Stimulated activated CD4-positive, alpha-beta T cell treated with anti-CD3 and anti-CD28 coated beads, TNF-alpha, amount 100 ng/mL, for 1 hour (primary cell): Measurements from ENCODE around the gene RIPOR3.
"Not testable (repeated sequence)": the region's sequence is repeated elsewhere in the genome, so short reads cannot be mapped to it uniquely, and the experiment has no call there.

Experiments
- DNase-seq, 3 donors: peaks; one replicate each; pipeline ENCODE4 v3.0.0-alpha.2; 2020; ENCODE audit warnings: low read depth in 3 of 3, low spot score in 1 of 3

The RIPOR3 gene

DNA sequence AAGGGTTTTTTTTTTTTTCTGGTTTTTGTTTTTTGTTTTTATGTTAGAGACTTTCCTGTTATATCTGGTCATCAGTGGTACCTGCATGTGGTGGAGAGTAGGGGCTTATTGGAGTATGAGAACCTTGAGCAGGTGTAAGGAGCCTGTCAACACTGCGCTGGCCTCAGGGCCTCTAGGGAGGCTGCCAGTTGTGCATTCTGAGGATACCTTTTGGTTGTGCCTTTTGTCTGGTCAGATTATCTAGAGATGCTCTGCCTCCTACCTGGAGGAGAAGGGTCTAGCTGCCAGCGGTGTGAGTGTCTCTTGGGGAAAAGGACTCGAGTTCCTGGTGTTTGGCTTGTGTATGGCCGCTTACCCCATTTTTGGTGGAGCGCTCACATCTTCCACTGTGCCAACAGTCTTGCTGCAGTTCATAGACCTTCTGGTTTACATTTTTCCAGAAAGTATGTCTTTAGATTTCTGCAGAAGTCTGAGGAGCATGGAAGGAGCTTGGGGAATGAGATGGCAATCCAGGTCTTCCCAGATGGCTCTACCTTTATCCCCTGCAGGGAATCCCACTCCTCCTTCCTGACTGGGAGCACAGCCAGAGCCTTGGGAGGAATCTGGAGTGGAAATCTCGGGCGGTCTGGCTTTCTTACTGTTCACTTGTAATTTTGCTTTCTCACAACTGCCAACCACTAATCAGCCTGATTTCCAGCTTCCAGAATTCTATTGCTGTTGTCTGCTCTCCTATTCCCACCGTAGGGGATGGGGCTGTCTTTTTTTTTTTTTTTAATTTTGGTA lies 131.3 kb downstream of the RIPOR3 start:
- no peak for DNase-seq

DNA sequence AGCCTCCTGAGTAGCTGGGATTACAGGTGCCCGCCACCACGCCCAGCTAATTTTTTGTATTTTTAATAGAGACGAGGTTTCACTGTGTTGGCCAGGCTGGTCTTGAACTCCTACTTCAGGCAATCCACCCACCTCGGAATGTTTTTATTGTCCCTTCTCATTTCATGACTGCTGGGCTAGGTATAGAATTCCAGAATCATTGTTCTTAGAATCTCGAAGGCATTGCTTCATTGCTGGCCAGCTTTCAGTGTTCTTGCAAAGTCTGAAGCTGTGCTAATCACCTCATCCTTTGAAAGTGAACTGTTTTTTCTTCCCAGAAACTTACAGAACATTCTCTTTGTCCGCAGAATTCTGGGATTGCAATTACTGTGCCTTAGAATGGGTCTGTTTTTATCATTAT lies 132.2 kb downstream of the RIPOR3 start:
- DNase-seq, result no peak

DNA sequence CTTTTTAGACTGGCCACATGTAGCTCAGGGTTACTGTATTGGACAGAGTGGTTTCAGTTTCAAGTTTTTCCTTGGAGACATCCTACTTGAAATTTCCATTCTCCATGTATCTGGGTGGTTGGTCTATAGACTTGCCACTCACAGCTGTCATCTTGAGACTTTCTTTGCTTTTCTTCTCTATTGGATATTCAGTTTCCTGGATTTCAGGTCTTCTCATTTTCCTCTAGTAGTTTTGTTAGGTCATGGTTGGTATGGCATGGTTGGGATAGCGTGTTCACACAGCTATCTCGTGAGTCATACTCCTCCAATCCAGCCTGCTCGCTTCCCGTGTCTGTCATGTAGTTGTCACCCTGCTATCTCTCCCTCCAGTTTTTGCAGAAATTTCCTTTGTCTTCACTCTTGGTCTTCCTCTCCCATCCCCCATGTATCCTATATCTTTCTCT lies 132.8 kb downstream of the RIPOR3 start:
- no peak for DNase-seq

DNA sequence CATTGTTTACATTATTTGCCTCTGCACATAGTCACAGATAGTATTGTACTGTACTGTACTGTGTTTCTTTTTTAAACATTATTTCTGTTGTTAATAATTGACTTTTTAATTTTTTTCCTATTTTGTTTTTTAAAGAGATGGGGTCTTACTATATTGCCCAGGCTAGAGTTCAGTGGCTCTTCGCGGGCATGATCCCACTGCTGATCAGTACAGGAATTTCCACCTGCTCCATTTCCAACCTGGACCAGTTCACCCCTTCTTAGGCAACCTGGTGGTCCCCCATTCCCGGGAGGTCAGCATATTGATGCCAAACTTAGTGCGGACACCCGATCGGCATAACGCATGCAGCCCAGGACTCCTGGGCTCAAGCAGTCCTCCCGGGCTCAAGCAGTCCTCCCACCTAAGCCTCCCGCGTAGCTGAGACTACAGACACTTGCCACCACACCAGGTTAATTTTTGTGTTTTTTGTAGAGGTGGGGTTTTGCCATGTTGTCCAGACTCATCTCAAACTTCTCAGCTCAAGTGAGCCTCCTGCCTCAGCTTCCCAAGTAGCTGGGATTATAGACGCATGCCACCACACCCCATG lies 133.7 kb downstream of the RIPOR3 start:
- DNase-seq, result no peak

DNA sequence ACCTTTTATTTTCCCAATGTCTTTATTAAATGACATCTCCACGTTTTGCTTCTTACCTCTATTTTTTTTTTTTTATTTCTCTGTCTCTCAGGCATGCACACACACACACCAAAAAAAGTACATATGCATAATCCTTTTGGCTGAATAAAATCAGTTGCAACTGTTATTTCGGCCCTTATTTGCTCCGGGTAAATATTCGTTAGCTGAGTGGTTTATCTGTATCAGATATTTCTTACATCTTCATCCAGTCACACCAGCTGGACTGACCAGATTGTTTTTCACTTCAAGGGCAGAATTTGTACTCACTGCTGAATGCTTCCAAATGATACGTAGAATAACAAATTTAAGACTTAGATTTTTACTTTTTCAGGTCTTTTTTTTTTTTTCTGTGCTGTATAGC lies 135.7 kb downstream of the RIPOR3 start:
- DNase-seq, result no peak

DNA sequence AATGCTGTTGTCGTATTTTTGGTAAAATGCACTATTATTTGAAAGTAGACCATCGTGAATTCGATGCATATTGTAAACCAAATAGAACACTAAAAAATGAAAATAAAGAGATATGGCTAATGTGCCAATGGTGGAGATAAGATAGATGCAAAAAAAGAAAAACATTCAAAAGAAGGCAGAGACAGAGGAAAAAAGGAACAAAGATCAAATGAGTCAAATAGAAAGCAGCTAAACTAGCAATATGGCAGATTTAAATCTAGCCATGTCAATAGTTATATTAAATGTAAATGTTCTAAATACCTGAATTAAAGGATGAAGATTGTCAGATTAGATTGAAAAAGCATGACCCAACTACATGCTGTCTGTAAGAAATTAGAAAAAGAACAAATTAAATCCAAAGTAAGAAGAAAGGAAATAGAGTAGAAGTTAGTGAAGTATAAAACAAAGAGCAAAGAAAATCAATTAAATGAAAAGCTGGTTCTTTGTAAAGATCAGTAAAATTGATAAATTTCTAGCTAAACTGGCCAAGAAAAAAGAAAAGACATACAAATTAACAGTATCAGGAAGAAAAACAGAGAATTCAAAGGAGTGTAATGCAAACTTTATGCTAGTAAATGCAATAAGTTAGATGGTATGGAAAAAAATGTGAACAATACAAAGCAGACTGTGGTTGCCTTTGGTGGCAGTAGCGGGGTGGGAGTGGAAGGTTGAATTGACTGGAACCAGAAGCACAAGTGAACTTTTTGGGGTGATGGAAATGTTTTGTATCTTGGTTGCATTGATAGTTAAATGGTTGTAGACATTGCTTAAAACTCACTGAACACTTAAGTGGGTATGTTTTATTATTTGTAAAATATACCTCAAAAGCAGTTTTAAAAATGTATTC lies 136.4 kb downstream of the RIPOR3 start:
- no peak for DNase-seq

DNA sequence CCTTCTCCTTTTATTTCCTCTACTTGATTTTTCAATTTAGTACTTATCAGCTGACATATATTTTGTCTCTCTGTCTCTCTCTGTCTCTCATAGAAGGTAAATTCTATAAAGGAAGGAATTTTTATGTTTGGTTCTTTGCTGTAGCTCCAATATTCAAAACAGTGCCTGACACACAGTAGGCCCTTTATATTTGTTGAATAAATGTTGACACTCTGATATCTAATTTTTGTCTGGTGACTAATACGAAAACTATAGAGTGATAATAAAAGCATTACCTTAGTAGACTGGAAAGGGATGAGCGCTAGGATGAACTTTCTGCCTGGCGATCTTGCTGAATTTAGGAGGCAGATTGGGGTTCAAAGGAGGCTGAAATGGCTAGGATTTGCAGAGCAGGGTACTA lies 138.4 kb downstream of the RIPOR3 start:
- DNase-seq, result no peak

DNA sequence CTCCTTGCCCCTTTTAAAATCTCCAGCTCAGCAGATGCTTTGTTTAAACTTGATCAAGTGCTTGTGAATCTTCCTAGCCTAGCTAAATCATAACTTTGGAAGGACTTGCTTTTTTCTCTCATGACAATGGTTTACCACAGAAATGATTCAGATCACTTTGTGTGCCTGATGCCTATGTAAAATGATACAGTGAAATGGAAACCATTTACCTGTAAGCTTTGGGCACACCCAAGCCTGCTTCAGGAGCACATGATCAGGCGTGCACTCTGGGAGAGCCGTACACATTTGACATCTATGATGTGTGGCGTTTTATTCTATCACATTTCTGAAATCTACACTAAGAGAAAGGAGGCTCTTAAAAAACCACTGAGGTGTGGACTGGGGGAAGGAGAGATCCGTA lies 140.1 kb downstream of the RIPOR3 start:
- DNase-seq, result no peak

DNA sequence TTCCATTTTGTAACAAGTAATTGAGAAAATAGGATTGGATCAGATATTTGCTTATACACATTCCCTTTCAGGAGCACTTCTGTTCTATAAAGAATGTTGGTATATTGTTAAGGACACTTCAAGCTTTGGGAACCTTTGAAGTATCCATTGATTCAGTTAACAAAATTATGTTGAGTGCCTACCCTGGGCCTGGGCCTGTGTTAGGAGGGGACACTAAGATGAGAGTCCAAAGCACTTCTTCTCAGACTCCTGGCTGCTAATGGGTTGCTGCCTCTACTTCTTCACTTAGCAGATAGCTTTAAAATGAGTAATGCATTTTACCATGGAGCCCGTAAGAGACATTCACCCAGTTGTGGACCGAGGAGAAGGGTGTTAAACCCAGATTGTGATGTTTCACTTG lies 140.8 kb downstream of the RIPOR3 start:
- no peak for DNase-seq

DNA sequence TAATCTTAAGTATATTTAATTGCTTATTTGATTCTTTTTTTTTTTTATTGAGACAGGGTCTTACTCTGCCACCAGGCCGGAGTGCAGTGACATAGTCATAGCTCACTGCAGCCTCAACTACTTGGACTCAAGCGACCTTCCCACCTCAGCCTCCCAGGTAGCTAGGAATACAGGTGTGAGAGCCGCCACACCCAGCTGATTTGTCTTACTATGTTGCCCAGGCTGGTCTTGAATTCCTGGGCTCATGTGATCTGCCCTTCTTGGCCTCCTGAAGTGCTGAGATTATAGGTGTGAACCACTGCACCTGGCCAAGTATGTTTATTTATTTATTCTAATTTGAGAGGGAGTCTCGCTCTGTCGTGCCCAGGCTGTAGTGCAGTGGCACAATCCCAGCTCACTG lies 142.9 kb downstream of the RIPOR3 start:
- no peak for DNase-seq

DNA sequence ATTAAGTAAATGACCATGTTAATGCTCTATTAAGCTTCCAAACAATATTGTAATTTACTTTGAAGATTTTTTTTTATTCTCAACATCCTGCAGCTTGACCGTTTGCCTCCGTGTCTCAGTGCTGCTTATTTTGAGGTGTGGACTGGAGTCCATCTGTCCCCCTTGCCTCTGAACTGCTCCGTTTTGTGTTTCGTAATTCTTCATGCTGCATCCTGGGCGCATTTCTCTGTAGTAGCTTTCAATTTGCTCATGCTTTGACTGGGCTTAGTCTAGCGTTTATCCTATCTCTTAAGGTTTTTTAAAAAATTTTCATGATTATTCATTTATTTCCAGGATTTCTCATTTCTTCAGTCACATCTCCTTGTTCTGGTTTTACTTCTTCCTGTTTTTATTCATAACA lies 143.4 kb downstream of the RIPOR3 start:
- no peak for DNase-seq

DNA sequence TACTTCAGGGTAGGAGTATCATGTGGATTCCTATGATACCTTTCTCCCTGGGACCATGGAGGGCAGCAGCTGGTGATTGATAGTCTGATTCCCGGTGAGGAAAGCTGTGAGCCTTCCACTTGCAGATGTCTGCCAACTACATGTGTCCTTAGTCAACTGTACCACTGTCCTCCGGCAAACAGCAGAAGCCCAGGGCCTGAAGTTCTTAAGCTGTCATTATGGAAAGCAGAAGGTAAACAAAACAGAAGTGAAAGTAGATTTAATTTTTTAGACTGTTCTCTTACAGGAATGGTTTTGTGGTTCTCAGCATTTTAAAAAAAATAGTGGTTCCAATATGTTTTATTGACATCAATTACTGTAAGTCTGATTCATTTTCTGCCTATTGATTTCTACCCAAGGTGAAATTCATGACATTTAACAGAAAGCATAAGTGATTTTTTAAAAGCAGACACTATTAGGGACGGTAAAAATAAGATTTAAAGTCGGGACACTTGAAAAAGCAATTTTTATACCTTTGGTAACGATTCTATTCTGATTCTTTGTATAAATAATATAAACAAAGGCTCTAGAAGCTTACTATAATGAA lies 144.5 kb downstream of the RIPOR3 start:
- no peak for DNase-seq

DNA sequence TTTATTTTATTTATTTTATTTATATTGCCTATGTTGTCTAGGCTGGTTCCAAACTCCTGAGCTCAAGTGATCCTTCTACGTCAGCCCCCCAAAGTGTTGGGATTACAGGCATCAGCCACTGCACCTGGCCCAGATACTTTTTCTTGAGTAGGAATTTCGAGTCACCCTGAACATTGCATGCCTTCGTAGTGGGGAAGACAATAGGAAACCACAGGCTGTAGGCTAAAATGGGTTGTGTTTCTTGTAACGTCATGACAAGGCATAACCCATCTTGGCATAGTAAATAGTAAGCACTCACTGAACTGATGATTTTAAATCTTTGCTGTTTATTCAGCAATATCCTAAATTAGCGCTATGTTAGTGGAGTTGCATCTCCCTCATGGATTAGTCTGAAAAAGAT lies 146.2 kb downstream of the RIPOR3 start:
- DNase-seq, result no peak

DNA sequence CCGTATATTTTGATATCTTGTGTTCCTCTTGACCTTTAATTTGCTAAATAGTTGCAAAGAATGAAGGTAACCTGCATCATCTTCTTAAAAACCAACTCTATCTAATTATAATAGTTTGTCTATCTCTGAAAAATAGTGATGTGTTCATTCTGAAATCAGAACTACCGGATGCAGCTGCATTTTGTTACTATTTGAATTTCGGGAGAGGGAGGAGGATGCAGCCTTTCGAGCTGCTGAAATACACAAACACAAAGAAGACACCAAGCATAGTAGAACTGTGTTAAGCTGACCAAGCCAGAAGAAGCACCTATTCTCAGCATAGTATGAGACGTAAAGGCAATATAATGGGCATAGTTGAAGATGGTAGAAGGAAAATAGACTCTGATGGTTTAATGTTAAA lies 148.0 kb downstream of the RIPOR3 start:
- DNase-seq, result no peak

DNA sequence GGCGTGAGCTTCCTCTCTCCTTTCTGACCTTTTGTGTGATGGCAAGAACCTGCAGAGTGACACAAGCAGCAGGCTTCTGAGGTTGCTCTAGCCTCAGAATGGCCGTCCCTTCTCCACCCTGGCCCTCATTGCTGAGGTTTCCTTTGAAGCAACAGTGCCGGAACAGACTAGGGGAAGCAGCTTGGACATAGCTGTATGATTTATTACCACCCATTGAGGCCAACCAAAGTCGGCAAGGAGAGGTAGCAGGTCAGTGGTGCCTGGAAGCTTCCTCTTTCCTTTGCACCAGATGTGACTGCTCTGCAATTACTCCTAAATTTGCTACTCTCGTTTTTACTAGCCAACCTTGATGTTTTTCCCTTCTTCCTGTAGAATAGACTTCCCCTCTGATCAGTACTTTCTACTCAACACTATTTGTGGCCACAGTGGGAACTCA lies 149.7 kb downstream of the RIPOR3 start:
- DNase-seq, result no peak

DNA sequence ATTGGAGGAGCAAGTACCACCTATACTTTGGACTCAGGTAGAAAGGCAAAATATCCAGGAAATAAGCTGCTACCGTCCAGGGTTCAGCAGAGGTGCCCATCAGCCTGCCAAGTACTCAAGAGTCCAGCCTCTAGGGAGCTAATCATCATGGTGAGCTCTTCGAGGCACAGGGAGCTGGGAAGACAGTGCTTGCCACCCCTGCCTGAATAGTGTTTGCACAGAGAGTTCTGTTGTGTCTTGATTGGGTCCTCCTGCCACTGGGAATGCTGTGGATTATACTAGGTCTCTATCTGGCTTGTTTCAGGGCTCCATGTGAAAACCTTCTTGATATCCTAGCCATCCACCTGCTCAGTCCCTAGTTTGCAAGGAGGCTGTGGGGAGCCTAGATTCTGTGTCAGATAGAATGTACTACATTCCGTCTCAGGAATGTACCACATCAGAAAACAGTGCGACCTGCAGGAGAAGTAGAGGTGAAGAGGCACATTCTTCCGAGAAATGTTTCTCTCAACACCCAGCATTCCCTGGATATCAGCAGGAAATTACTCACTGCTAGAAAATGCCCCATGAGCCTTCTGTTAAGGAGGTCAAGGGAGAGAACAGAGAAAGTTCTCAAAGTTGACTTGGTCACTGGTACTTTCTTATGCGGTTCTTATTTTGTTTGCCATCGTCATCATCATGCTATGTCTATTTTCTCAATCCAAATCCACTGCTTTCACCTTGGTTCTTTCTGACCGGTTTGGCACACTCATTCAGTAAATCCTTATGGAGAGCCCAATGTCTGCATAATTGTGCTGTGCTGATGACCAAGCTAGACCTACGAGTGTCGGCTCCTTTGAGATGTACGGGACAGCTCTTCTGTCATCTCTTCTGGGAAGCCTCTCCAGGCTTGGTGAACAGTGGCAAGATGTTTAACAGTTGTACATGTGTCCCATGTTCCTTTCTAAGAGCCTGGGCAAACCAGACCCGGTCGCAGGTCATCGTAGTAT lies 150.4 kb downstream of the RIPOR3 start:
- DNase-seq, result no peak

DNA sequence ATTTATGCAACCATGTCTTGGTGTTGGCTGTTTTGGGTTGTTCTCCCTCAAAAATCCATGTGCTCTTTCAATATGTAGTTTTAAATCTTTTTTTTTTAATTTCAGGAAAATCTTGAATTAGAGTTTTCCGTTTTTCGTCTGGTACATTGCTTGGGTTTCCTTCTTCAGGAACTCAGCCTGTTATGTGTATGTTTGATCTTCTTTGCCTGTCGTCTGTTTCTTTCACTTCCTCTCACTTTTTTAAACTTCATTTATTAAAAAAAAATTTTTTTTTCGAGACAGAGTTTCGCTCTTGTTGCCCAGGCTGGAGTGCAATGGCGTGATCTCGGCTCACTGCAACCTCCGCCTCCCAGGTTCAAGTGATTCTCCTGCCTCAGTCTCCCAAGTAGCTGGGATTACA lies 151.5 kb downstream of the RIPOR3 start:
- not testable (repeated sequence) for DNase-seq

DNA sequence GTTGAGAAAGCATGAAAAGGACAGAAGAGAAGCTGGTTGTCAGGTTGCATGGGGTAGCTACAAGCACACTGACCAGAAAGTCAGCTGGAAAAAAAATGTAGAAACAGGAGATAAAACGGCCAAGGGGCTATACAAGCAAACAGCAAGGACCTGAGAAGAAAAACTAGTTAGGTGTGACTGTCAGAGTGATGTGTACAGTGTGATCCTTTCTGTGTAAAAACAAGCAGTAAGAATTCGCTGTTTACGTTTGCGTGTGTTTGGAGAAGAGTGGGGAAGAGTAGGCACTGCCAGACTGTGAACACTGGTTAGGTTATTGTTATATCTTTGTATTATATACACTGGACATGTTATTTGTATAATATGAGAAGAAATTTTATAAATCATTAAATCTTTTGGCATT lies 153.1 kb downstream of the RIPOR3 start:
- no peak for DNase-seq

DNA sequence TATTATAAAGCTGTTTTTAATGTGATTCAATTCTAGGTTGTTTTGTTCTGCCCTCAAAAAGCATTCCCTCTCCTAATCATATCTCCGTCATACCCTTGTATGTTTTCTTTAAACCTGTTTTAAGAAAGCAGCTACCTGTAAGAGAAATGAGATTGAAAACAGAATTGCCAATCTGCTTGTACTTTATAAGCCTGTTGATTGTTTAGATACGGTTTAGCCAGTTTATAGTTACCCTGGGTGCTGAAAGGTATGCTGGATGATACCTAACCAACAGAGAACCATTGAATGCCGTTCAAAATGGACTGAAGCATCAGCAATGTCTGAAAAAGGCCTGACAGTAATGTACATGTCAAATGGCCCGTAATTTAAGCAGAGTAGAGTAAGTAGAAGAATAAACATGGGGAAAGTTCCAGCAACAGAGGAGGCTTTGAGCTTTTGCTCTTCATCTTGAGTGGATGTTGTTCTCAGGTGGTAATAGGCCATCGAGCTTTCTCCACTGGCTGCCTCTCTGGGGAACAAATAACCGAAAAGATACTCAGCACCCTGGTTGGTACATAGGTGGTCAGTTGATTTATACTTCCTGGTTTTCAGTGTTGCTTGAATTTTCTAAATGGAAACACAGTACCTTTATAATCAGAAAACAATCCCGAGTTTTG lies 153.7 kb downstream of the RIPOR3 start:
- DNase-seq, result no peak

DNA sequence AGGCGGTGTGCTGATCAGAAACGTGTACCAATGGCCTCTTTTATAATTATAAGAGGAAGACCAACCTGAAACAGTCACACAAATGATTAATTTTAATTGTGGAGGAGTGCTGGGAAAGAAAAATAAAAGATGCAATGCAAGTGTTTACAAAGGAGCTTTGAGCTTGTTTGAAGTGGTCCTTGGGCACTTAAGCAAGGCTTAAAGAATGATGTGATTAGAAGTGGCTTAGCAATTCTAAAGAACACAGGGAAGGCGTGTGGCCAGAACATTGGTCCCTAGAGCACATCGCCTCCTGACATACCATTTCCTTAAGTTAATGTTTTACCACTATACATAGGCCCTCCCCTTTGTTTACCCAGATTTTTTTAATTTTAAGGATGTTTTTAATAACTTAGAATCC lies 155.0 kb downstream of the RIPOR3 start:
- no peak for DNase-seq
